ENCODE data around the gene PERCC1.
"Not testable (repeated sequence)": the region's sequence is repeated elsewhere in the genome, so short reads cannot be mapped to it uniquely, and the experiment has no call there.

PERCC1 gene

GRCh38 chr16:1470481-1471251 lies 39.8 kb downstream of the PERCC1 start:
- DNase-seq: no peak

GRCh38 chr16:1471569-1472194 lies 40.8 kb downstream of the PERCC1 start:
- no peak for DNase-seq

GRCh38 chr16:1472974-1473373 lies 42.1 kb downstream of the PERCC1 start:
- no peak for DNase-seq

- no peak for DNase-seq
Observed at GRCh38 chr16:1474082-1474795, 43.4 kb downstream of the PERCC1 start.

- peak; percentile 73 to 87 (median 81) for DNase-seq
Observed at GRCh38 chr16:1474796-1475551, 44.1 kb downstream of the PERCC1 start, which contains the start of gene CLCN7. CLCN7 (minus strand) TSS chr16:1475028; CDS start chr16:1474974, 54 bp downstream.

GRCh38 chr16:1475552-1476114 lies 44.8 kb downstream of the PERCC1 start:
- DNase-seq: no peak

- DNase-seq: no peak
Observed at GRCh38 chr16:1477033-1477432, 46.2 kb downstream of the PERCC1 start.

- not testable (repeated sequence) for DNase-seq
Observed at GRCh38 chr16:1478937-1479336, 48.1 kb downstream of the PERCC1 start.

- DNase-seq: no peak
Observed at GRCh38 chr16:1481906-1482835, 51.3 kb downstream of the PERCC1 start.

All from T-helper 1 cell (primary cell).